GM18520 (cell line): ENCODE measurements around the gene OR9A4.

Source experiments
- ATAC-seq: cut with Tn5 transposase; IDR thresholded peaks from one replicate; pipeline ENCODE4 v1.9.1; 2021; ENCODE audit not compliant: unreplicated experiment

The OR9A4 gene

DNA sequence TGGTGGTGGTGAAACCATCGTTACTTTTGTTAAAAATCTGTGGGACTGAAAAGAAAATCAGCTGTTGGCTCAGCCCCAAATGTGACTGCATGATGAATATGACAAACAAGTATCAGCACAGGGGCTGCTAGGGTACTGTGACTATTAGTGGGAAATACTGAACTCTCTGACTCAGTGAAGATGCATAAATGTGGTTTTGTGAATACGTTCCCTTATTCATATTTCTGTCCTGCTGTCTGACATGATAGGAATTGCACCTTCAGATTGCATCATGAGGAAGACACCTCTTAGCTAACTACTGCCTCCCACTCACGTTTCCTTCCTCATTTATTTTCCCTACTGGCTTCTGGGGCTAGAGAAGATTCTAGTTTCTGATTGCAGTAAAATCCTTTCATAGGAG is 29.2 kb downstream of the OR9A4 start:
- ATAC-seq = no peak

DNA sequence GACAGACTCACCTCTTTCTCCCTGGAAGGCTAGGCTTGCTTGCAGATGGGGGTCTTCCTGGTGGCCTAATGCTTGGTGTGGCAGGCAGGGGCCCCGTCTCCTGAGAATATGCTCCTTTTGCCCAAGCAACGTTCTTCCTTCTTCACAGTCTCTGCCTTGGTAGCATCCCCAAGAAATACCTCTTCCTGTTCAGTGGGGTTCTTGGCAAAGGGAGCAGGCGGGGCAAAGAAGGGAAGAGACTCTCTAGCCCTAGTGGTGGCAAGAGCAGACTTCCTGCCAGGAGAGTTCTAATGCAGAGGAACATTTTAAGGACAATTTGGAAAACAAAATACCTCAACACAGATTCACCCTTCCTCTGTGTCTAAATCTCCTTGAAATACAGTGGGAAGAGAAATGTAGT is 30.6 kb downstream of the OR9A4 start, which contains the start of gene CLEC5A:
TSS of gene CLEC5A (minus strand) at position 179 of the 400 bp plus-strand sequence. CDS start 682 bp downstream, outside the sequence.
- ATAC-seq = no peak

DNA sequence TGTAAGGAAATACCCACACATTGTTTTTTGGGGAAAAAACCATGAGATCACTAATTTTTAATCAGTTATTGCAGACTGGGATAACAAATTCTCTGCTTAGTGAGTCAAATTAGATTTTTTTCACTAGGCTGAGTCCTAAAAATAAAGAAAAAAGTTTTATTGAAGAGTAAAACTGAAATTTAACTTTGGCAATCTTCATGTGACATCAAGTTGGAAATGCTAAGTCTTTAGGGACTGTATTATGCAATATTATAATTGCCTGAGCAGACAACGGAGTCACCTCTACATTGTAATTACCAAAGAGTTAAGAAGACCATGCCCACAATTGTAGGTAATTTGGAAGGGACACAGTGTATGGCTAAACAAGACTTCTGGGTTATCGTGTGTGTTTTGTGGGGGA is 32.8 kb downstream of the OR9A4 start:
- no peak for ATAC-seq

DNA sequence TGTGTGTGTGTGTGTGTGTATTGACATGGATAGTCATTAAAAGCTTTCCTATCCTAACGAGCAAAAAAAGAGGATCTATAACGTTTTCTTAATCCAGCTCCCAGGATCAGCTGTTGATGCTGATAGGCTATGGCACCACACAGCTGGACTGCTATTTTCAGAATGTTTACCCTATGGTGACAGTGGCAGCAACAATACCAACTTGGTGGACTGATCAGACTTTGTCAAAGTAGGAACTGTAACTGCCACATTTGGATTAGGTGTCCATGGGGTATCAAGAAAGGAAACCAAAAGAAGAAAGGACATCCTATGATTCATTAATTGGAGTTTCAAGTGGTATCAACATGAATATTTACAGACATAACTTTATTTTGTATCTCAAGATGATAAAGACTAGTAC is 33.3 kb downstream of the OR9A4 start:
- no peak for ATAC-seq

DNA sequence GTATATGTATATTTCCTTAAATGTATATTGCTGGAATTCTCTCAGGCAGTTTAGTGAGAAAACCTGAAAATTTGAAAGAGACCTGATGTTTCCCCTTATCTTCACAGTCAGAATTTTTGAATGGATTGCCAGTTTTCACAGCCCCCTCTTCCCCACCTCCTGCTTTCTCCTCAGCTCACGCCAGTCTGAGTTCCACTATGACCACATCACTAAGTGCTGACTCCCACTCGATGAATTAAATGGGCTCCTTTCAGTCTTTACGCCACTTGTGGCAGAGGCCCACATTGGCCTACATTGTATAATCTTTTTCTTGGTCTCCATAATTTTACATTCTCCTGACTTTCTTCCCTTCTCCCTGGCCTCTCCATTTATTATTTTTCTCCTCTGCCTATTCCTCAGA is 33.7 kb downstream of the OR9A4 start:
- no peak for ATAC-seq

DNA sequence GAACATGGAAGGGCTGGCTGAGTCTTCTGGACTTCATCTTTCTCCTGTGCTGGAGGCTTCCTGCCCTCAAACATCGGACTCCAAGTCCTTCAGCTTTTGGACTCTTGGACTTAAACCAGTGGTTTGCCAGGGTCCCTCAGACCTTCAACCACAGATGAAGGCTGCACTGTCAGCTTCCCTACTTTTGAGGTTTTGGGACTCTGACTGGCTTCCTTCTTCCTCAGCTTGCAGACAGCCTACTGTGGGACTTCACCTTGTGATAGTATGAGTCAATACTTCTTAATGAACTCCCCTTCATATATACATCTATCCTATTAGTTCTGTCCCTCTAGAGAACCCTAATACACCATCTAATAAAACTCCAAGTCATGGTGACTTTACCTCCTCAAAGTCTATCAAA is 34.6 kb downstream of the OR9A4 start:
- ATAC-seq = no peak

DNA sequence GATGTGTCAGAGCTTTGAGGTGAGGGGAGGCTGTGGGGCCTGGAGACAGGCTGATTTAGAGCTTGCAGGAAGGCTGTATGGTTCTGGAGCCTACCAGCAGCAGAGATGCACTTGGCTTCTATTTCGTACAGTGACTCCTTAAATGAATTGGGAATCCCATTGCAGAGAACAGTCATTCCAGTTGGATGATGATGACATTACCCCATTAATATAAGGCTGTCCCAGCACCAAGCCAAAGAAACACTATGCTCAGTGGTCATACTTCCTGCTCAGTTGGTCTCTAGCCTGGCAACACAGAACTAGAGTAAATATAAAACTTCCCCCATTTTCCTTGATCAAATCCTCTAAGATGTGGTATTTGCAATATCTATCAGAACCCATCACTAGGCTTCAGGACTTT is 36.3 kb downstream of the OR9A4 start:
- ATAC-seq = no peak

DNA sequence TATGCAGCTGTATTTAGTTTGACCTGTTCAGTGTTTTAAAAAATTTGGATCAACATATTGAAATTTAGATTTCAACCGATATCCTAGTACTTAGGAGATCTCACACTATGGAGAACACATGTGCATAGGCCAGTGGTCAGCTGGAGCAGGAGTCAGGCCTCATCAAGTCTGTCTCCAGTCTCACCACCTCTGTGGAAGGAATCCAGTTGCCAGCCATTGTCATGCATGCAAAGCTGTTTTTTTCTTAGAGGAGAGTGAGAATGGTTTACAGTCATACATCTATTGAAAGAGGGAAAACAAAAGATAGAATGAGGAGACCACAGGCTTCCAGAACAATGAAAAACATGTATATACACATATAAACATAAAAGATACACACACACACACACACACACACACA is 38.1 kb downstream of the OR9A4 start:
- ATAC-seq = no peak

DNA sequence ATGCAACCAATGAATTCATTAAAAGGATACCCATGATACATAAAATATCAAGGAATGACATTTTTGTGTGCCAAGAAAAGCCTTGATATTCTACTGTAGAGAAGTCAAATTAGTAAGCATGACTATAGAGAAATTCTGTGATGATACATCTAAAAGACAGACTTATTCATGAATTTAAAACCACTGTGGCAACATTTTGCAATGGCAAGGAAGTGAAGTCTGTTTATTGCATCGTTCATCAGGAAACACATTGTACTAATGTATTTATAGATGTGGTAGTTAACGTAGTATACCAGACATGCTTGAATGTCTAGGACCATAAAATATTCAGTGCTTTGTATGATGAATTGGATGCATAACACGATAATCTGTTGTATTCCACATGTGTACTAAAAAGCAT is 39.9 kb downstream of the OR9A4 start:
- no peak for ATAC-seq

DNA sequence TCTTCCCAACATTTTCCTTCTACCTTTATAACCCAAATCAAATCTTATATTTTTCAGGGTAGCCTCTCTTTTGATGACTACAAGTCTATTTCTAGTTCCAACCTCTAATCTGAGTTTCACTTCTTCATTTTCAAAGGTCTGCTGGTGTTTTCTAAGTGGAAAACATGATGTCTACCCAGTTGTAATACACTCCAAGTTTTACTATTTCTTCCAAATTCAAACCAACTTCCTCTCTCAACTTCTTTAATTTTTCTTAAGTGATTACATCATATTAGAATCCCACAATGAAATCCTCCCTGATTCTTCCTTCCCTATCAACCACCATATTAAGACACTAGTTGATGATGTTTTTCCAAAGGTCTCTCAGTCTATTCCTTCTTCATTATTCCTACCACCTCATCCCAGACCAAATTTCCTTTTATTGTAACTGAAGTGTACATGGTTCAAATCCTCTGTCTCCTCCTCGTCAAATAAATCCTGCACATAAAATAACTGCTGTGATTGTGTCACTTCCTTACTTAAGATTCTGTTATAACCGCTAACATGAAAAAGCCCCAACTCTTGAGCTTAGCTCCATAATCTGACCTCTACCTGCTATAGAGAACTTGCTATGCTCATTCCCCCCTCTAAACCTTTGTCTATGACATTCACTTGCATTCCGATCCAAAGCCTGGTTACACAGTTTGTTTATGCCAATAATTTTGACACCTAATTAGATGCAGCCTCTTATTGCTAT is 44.7 kb downstream of the OR9A4 start:
- peak; percentile 45 for ATAC-seq
